HG03521 (cell line): Measurements from ENCODE around the gene SCGB3A1.

Experiments used
- ATAC-seq: cut with Tn5 transposase; IDR thresholded peaks from one replicate; pipeline ENCODE4 v1.9.1; 2021; ENCODE audit warnings: mild to moderate bottlenecking, moderate library complexity; ENCODE audit not compliant: unreplicated experiment

Gene SCGB3A1

GRCh38 chr5:180606215-180606785 lies 15.0 kb upstream of the SCGB3A1 start:
- ATAC-seq = no peak

- ATAC-seq = no peak
These were observed 14.4 kb upstream of the SCGB3A1 start for GRCh38 chr5:180605554-180606214.

- no peak for ATAC-seq
These were observed 13.0 kb upstream of the SCGB3A1 start for GRCh38 chr5:180604271-180604670.

GRCh38 chr5:180603076-180603594 lies 11.8 kb upstream of the SCGB3A1 start:
- no peak for ATAC-seq

- no peak for ATAC-seq
These were observed 11.3 kb upstream of the SCGB3A1 start for GRCh38 chr5:180602481-180603075.

GRCh38 chr5:180601591-180602480 lies 10.5 kb upstream of the SCGB3A1 start:
- no peak for ATAC-seq

GRCh38 chr5:180600554-180601041 lies 9.3 kb upstream of the SCGB3A1 start:
- no peak for ATAC-seq

- no peak for ATAC-seq
These were observed 8.8 kb upstream of the SCGB3A1 start for GRCh38 chr5:180599981-180600553.

- ATAC-seq = no peak
These were observed 8.3 kb upstream of the SCGB3A1 start for GRCh38 chr5:180599590-180599914.

GRCh38 chr5:180598797-180599589 lies 7.7 kb upstream of the SCGB3A1 start:
- ATAC-seq = no peak

GRCh38 chr5:180598316-180598701 lies 7.0 kb upstream of the SCGB3A1 start:
- ATAC-seq = no peak

GRCh38 chr5:180596668-180597231 lies 5.5 kb upstream of the SCGB3A1 start:
- ATAC-seq = no peak

GRCh38 chr5:180596115-180596667 lies 4.9 kb upstream of the SCGB3A1 start:
- no peak for ATAC-seq

- ATAC-seq = no peak
These were observed 4.2 kb upstream of the SCGB3A1 start for GRCh38 chr5:180595381-180596114.

GRCh38 chr5:180595046-180595379 lies 3.7 kb upstream of the SCGB3A1 start:
- no peak for ATAC-seq

- no peak for ATAC-seq
These were observed 3.2 kb upstream of the SCGB3A1 start for GRCh38 chr5:180594311-180595045.

- no peak for ATAC-seq
These were observed 2.3 kb upstream of the SCGB3A1 start for GRCh38 chr5:180593446-180594206.
